Measurements from ENCODE around the gene COQ10A. TPM values are rescaled to one million over a fixed set of nuclear protein-coding genes. Genes with fewer than 3 reads are reported as not detected.

COQ10A gene
- total and polyA plus RNA-seq, 9 of the 15 experiments (the other 6 are each of a cell fraction or from before 2014, with no cell fraction given) = 3.1 to 26.4 (median 12.7) TPM

GRCh38 chr12:56243731-56244181 is 23.0 kb upstream of the COQ10A start:
- DNase-seq (ENCODE audit: extremely low read depth in 1 of 4, low spot score in 3 of 4) (peak; percentile 65 to 70 (median 68)), FAIRE-seq (peak; percentile 70), ATAC-seq (peak; percentile 73)
- no peaks in the 10 kb centered on the region for H3K79me2 ChIP-seq (ENCODE audit: control insufficient read depth, insufficient read depth, low read length)
- H3K4me2 ChIP-seq (ENCODE audit: insufficient read depth, low read length) = peak overlapping the region; percentile 38
- intact Hi-C loops (cut with micrococcal nuclease) (no loop called here), in situ Hi-C loops (cut with MboI) (no loop called here)
- H3K9me3 ChIP-seq (replicated peaks; ENCODE audit: control insufficient read depth, insufficient read depth, low read depth, low read length) = no peaks in the 10 kb centered on the region
- peak overlapping the region; percentile 55; the same call in 2 of the 3 replicates for H3K27ac ChIP-seq (ENCODE audit: extremely low read depth, low read depth, low read length)
- peaks cover 89% of the 10 kb centered on the region; the same call in 2 of the 3 replicates for H3K36me3 ChIP-seq (ENCODE audit: control insufficient read depth, insufficient read depth, low read length)
- H4K20me1 ChIP-seq (replicated peaks; ENCODE audit: control insufficient read depth, insufficient read depth, low read length) = no peaks in the 10 kb centered on the region
- no peak overlapping the region for H2AFZ ChIP-seq (ENCODE audit: low read depth, low read length)
- no peaks in the 10 kb centered on the region for H3K27me3 ChIP-seq (ENCODE audit: control insufficient read depth in 2 of 2, insufficient read depth in 2 of 2, low read length in 2 of 2)
- POLR2A ChIA-PET = interaction anchor here (0.6 to 1.4 kb wide), 8 partner anchors 8 to 148 kb away, joined by 3 to 6 read pairs (median 3); partner anchors contain the start of gene SMARCC2
- no TSS peak for BruUV-seq (replicated peaks)
- CTCF ChIA-PET (ENCODE audit: low intra/inter-chr PET ratio) = no interaction called here
- WGBS (ENCODE audit: insufficient coverage, low coverage, missing lambda C conversion rate) = 10% methylated on average over 3 of the region's 3 CpGs
- H3K9me1 ChIP-seq (ENCODE audit: control insufficient read depth, insufficient read depth, low read length) = no peaks in the 10 kb centered on the region
- H3K4me3 ChIP-seq = no peak overlapping the region
- peak overlapping the region; percentile 11 to 73 for H3K9ac ChIP-seq (ENCODE audit: insufficient read depth in 1 of 2, low read depth in 2 of 2, low read length in 2 of 2)
- H3K4me1 ChIP-seq (replicated peaks in 1 of 2; ENCODE audit: control insufficient read depth in 2 of 2, insufficient read depth in 2 of 2, low read length in 2 of 2) = peaks cover 30 to 34% of the 10 kb centered on the region in 2 experiments
- TF ChIP-seq IRF9 (tag; IDR thresholded peaks at IDR 0.05) (no peak), POLR2AphosphoS5 (IDR thresholded peaks at IDR 0.05; ENCODE audit: control insufficient read depth, insufficient read depth, low read depth, low read length) (0 out of 2 replicates have a peak, but pooled peaks have one; percentile 22), ZBTB11 (CRISPR knock-in tag; IDR thresholded peaks at IDR 0.05) (peak in 1 of 3 experiments; percentile 56; a peak in 2 of 6 replicates), DLX4 (CRISPR knock-in tag; IDR thresholded peaks at IDR 0.05) (no peak), RBBP5 (IDR thresholded peaks at IDR 0.05; ENCODE audit: borderline replicate concordance, insufficient read depth, low read length, poor library complexity, severe bottlenecking) (peak; percentile 2), NR2C2 (CRISPR knock-in tag; IDR thresholded peaks at IDR 0.05) (no peak), NR2C2 (tag; IDR thresholded peaks at IDR 0.05) (peak; percentile 74), ZNF592 (IDR thresholded peaks at IDR 0.05) (peak; percentile 88), ZNF395 (CRISPR knock-in tag; IDR thresholded peaks at IDR 0.05) (peak; percentile 88)

Data from K562 (cell line).